CD4-positive, alpha-beta T cell treated with Interleukin-6 at 100 ng/mL for 8 hours (primary cell): ENCODE measurements around the gene ARL5C.
"Not testable (repeated sequence)": the region's sequence is repeated elsewhere in the genome, so short reads cannot be mapped to it uniquely, and the experiment has no call there.

ENCODE experiments used
- DNase-seq: peaks from one replicate; pipeline ENCODE4 v3.0.0-alpha.2; 2020; ENCODE audit warnings: mixed read lengths, low spot score

ARL5C gene

GRCh38 chr17:39141294-39141693, 24.7 kb downstream of the ARL5C start:
- no peak for DNase-seq

DNA sequence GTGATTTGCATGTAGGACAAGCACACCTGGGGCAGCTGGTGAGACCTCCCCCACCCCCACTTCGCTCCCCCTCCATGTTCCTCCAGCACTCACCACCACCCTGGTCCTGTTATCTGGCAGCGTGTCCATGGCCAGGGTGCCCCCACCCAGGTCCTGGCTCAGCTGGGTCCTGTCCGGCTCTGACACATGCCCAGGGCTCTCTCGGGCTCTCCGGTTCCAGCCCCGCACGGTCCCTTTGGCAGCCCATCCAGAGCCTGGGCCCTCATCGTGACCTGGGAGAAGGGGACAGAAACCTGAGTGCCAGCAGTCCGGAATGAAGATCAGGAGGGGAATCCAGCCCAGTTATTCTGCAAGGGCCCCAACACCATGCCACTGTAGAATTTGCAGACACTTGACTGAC, 26.4 kb downstream of the ARL5C start:
- DNase-seq = no peak

- DNase-seq = no peak
Measured at GRCh38 chr17:39139161-39139511, 26.8 kb downstream of the ARL5C start.

DNA sequence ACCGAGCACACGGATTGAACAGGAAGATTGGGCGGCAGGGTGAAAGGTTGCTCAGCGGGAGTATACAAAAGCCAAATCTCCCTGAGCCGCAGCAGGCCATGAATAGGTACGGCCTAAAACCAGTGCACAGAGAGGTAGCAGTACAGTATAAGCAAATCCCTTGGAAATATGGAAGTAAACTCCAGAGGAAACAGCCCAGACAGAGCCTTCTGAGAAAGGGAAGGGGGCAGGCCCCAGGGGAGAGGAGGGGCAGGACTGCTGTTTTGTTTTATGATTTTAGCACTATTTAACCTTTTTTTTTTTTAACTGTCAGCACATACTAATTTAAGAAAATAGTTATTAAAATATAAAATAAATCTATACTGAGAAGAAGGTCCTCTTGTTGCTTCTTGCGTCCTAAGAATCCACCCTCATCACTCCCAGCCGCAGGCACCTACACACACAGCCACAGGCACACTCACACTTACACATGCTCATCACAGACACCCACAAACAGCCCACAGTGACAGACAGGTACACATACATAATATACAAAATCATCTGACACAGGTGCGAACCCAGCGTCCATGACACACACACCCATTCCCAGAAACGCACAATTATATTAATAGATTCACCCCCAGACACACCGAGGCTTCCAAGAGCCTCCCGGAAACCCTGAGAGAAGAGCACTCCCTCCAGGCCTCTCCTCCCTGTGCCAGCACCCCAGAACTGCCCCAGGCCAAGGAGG, 27.4 kb downstream of the ARL5C start:
- no peak for DNase-seq

DNA sequence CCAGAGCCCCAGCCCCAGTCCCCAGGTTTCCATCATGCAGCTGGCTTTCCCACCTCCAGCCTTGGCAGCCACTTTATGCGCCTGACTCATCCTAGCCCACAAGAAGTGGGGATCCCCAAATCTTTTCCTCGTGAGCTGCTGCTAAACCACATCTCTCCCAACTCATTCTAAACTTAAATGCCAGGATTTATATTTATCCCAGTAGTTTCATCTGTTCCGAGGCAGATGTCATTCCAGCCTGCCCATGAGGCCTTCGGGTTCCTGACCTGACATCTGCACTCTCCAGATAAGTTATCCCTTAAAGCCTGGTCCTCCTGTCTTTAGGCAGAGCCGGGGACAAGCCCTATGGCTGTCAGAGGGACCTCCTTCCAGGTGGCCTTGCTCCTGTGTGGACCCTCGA, 31.1 kb downstream of the ARL5C start:
- DNase-seq = no peak

- DNase-seq = no peak
Measured at GRCh38 chr17:39132192-39132610, 33.8 kb downstream of the ARL5C start.

- DNase-seq = no peak
Measured at GRCh38 chr17:39131616-39132015, 34.3 kb downstream of the ARL5C start.

- DNase-seq = no peak
Measured at GRCh38 chr17:39130205-39130604, 35.8 kb downstream of the ARL5C start.

GRCh38 chr17:39129544-39129943, 36.4 kb downstream of the ARL5C start:
- not testable (repeated sequence) for DNase-seq

DNA sequence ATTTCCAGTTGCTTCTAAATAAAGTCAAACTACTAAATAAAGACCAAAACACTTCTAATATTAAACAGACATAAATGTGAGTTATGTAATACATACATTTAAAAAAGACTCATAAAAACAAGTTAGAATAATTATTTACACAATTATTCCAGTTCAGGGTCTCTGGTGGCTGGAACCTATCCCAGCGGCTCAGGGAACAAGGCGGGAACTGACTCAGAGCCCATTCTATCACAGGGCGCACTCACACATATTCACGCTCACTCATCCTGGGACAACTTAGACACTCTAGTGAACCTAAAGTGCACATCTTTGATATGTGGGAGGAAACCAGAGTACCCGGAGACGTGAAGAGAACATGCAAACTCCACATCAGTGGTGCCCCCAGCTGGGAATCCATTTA, 39.5 kb downstream of the ARL5C start:
- no peak for DNase-seq

DNA sequence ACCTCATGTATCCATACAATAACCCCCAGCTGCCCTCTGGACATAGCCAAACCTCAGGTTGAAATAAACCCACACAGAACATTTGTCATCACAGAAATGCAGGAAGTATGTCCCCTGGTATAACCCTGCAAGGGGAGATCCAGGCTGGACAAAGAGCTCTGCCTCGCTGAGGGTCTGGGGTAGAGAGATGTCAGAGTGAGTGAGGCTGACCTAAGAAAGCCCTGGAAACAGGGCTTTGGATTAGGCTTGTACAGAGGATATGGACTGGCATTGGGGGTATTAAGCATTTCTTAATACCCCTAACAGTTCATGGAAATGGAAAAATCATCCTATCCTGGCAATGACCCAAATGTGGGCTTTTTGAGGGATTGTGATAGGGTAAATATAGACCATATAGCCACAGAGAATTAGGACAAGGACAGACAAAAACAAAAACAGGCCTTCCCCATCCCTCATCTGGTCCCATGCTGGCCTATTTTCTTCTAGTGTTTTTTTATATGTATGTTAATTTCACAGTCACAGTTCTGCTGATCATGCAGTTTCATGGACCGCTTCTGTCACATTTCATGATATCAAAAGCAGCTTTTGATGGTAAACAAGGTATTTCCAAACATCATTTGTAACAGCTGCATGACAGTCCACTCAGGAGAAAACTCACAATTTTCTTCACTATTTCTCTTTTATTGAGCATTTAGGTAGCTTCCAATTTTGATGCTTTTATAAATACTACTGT, 40.7 kb downstream of the ARL5C start:
- no peak for DNase-seq

DNA sequence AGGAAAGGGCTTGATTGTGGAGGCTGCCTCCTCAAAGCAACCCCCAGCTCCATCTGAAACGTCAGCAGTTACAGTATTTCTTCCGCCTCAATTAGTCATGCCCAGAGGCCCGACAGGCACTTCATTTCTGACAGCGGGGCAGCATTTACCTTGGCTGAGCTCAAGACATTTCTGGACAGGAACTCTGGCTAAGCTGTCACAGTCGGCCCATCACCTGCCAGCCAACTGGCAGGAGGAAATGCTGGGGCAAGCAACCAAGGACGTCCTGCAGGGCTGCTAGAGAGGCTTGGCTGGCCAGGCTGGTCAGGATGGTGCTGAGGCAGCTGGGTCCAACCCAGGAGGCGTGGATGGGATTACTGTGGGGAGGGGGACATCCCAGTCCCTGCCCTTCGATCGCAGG, 42.3 kb downstream of the ARL5C start:
- no peak for DNase-seq

DNA sequence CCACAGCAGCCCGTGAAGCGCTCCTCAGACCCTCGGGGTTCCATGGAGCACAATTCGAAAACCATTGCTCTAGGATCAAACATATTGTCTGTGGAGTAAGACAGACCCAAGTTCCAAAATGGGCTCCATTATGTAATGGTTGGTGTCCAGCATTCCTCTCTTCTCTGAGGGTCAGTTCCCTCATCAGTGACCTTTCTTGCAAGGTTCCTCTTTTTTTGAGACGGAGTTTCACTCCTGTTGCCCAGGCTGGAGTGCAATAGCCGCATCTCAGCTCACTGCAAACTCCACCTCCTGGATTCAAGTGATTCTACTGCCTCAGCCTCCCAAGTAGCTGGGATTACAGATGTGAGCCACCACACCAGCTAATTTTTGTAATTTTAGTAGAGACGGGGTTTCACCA, 43.0 kb downstream of the ARL5C start:
- no peak for DNase-seq

DNA sequence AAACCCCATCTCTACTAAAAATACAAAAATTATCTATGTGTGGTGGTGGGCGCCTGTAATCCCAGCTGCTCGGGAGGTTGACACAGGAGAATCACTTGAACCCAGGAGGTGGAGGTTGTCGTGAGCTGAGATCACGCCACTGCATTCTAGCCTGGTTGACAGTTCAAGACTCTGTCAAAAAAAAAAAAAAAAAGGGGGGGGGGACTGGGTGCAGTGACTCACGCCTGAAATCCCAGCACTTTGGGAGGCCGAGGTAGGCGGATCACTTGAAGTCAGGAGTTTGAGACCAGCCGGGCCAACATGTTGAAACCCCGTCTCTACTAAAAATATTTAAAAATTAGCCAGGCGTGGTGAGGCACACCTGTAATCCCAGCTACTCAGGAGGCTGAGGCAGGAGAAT, 44.0 kb downstream of the ARL5C start:
- not testable (repeated sequence) for DNase-seq

- no peak for DNase-seq
Measured at GRCh38 chr17:39118674-39119419, 47.1 kb downstream of the ARL5C start.

- no peak for DNase-seq
Measured at GRCh38 chr17:39116224-39116623, 49.7 kb downstream of the ARL5C start.

- DNase-seq = no peak
Measured at GRCh38 chr17:39115135-39115534, 50.8 kb downstream of the ARL5C start.

DNA sequence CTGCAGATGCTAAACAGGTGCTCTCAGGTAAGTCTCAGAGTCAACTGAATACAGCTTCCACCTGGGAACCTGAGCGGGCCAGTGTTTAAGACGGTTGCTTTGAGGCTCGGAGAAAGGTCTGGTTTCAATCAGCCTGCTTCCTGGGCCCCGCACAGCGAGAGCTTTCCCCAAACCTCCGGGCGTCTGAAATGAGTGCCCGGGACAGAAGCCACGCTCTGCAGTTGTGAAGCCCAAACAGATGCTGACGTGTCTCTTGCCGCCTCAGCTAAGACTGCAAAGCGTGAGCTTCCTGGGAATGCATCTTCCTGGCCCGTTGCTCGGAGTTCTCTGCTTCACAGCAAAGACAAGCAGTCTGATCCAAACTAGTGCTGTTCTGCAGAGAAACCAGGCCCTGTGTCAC, 51.2 kb downstream of the ARL5C start:
- DNase-seq = no peak

DNA sequence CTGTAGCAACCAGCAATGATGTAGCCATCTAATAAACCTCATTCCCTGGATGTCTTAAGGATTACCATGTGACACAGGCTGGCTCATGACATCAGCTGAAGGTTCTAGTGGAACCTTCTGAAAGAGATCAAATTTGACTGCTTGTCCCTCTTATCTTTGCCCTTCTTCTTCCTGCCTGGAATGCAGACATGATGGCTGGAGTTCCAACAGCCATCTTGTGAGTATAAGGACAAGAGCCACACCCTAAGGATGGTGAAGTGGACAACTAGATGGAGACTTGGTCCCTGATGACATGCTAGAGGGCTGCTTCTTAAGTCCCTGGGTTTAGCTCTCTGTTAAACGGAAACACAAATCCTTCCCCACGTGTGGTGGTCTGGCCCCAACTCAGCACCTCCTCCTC, 52.1 kb downstream of the ARL5C start:
- no peak for DNase-seq

GRCh38 chr17:39110435-39111136, 55.4 kb downstream of the ARL5C start:
- DNase-seq = no peak

GRCh38 chr17:39108461-39109375, 57.2 kb downstream of the ARL5C start:
- DNase-seq = no peak
